Measurements from ENCODE around the gene SLC23A1.

GRCh38 chr5:139364466-139364865, 18.6 kb downstream of the SLC23A1 start:
- TF ChIP-seq CTCF (IDR thresholded peaks at IDR 0.05) (no peak), POLR2A (IDR thresholded peaks at IDR 0.05) (no peak)
